ENCODE data around the gene CHPF.

CHPF gene

GRCh38 chr2:219532378-219532649 lies 11.3 kb downstream of the CHPF start:
- DNase-seq (ENCODE audit: low read depth), result no peak

GRCh38 chr2:219531639-219532377 lies 11.8 kb downstream of the CHPF start:
- DNase-seq (ENCODE audit: low read depth), result no peak

GRCh38 chr2:219530048-219530963 lies 13.3 kb downstream of the CHPF start:
- peak; percentile 73 for DNase-seq (ENCODE audit: low read depth)

GRCh38 chr2:219527472-219527871 lies 16.1 kb downstream of the CHPF start:
- no peak for DNase-seq (ENCODE audit: low read depth)

- DNase-seq (ENCODE audit: low read depth), result no peak
Measured at GRCh38 chr2:219527076-219527394, 16.6 kb downstream of the CHPF start.

- DNase-seq (ENCODE audit: low read depth), result no peak
Measured at GRCh38 chr2:219526320-219527075, 17.1 kb downstream of the CHPF start.

- DNase-seq (ENCODE audit: low read depth), result no peak
Measured at GRCh38 chr2:219525533-219526232, 17.9 kb downstream of the CHPF start.

GRCh38 chr2:219524817-219525216 lies 18.8 kb downstream of the CHPF start:
- DNase-seq (ENCODE audit: low read depth), result no peak

GRCh38 chr2:219523031-219523671 lies 20.5 kb downstream of the CHPF start:
- no peak for DNase-seq (ENCODE audit: low read depth)

- DNase-seq (ENCODE audit: low read depth), result no peak
Measured at GRCh38 chr2:219522111-219523030, 21.2 kb downstream of the CHPF start.

GRCh38 chr2:219521066-219521880 lies 22.3 kb downstream of the CHPF start:
- DNase-seq (ENCODE audit: low read depth), result no peak

- DNase-seq (ENCODE audit: low read depth), result no peak
Measured at GRCh38 chr2:219520079-219520478, 23.5 kb downstream of the CHPF start.

- no peak for DNase-seq (ENCODE audit: low read depth)
Measured at GRCh38 chr2:219519526-219519916, 24.1 kb downstream of the CHPF start.

GRCh38 chr2:219517954-219518778 lies 25.4 kb downstream of the CHPF start:
- no peak for DNase-seq (ENCODE audit: low read depth)

GRCh38 chr2:219516888-219517287 lies 26.7 kb downstream of the CHPF start:
- DNase-seq (ENCODE audit: low read depth), result no peak

- no peak for DNase-seq (ENCODE audit: low read depth)
Measured at GRCh38 chr2:219515874-219516629, 27.6 kb downstream of the CHPF start.

GRCh38 chr2:219514836-219515235 lies 28.8 kb downstream of the CHPF start:
- no peak for DNase-seq (ENCODE audit: low read depth)

GRCh38 chr2:219514196-219514761 lies 29.3 kb downstream of the CHPF start, which contains the start of gene ASIC4:
TSS of gene ASIC4 (plus strand) at chr2:219514482. CDS start at chr2:219514725, 243 bp downstream.
- DNase-seq (ENCODE audit: low read depth), result no peak
